ENCODE data around the gene CNGA1. TPM values are rescaled to one million over a fixed set of nuclear protein-coding genes. Genes with fewer than 3 reads are reported as not detected.

CNGA1 gene
- total and polyA plus RNA-seq, 2 donors (not counting 3 experiments of a cell fraction or from before 2014, with no cell fraction given), result not detected

GRCh38 chr4:48047896-48048295, 31.4 kb upstream of the CNGA1 start:
- H3K36me3 ChIP-seq (ENCODE audit: control insufficient read depth in 2 of 2, extremely low read depth in 1 of 2, insufficient read depth in 2 of 2, low read length in 2 of 2), result no peaks in the 10 kb centered on the region
- intact Hi-C loops (cut with micrococcal nuclease), result no loop called here
- H3K4me3 ChIP-seq (replicated peaks in 1 of 3; ENCODE audit: insufficient read depth in 1 of 3, low read depth in 1 of 3, low read length in 3 of 3), result no peak overlapping the region
- no peak overlapping the region for H2AFZ ChIP-seq (ENCODE audit: low read depth, low read length)
- POLR2A ChIA-PET, result no interaction called here
- DNase-seq (ENCODE audit: low read depth, low spot score) (no peak), FAIRE-seq (no peak)
- no peaks in the 10 kb centered on the region for H3K4me1 ChIP-seq (ENCODE audit: control insufficient read depth, extremely low read depth, insufficient read depth, low read length)
- H3K4me2 ChIP-seq (ENCODE audit: insufficient read depth, low read length), result no peak overlapping the region
- no peak overlapping the region for H3K9ac ChIP-seq (replicated peaks; ENCODE audit: extremely low read depth, insufficient read depth, low read length)
- H3K27ac ChIP-seq (ENCODE audit: insufficient read depth, low read depth, low read length), result no peak overlapping the region
- H3K27me3 ChIP-seq (ENCODE audit: control insufficient read depth in 2 of 2, insufficient read depth in 2 of 2, low read length in 2 of 2), result peaks cover 3 to 11% of the 10 kb centered on the region in 2 experiments
- H3K79me2 ChIP-seq (ENCODE audit: control insufficient read depth, insufficient read depth, low read length), result no peaks in the 10 kb centered on the region
- dilution Hi-C loops (cut with MboI; ENCODE audit: extremely low pct_ligation_motif_present, low sequenced_read_pairs), result no loop called here
- TF ChIP-seq MYC (IDR thresholded peaks at IDR 0.05; ENCODE audit: low read depth, low read length) (no peak), FOS (IDR thresholded peaks at IDR 0.05; ENCODE audit: borderline replicate concordance, insufficient read depth, low read length) (no peak), JUN (IDR thresholded peaks at IDR 0.05; ENCODE audit: borderline replicate concordance, insufficient read depth, insufficient read length, low read depth) (no peak), GATA2 (IDR thresholded peaks at IDR 0.05; ENCODE audit: insufficient read depth, insufficient read length, low read depth, low read length) (no peak), POLR2A (IDR thresholded peaks at IDR 0.05; ENCODE audit: low read depth, low read length) (no peak), EZH2 (IDR thresholded peaks at IDR 0.05; ENCODE audit: borderline replicate concordance, low read depth, low read length, severe bottlenecking) (no peak)
- TF ChIP-seq, protein P1, sequence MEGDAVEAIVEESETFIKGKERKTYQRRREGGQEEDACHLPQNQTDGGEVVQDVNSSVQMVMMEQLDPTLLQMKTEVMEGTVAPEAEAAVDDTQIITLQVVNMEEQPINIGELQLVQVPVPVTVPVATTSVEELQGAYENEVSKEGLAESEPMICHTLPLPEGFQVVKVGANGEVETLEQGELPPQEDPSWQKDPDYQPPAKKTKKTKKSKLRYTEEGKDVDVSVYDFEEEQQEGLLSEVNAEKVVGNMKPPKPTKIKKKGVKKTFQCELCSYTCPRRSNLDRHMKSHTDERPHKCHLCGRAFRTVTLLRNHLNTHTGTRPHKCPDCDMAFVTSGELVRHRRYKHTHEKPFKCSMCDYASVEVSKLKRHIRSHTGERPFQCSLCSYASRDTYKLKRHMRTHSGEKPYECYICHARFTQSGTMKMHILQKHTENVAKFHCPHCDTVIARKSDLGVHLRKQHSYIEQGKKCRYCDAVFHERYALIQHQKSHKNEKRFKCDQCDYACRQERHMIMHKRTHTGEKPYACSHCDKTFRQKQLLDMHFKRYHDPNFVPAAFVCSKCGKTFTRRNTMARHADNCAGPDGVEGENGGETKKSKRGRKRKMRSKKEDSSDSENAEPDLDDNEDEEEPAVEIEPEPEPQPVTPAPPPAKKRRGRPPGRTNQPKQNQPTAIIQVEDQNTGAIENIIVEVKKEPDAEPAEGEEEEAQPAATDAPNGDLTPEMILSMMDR (IDR thresholded peaks at IDR 0.05; ENCODE audit: extremely low read depth in 1 of 2, insufficient read depth in 1 of 2, low read depth in 1 of 2, low read length in 2 of 2), result no peak
- TF ChIP-seq, protein P2, sequence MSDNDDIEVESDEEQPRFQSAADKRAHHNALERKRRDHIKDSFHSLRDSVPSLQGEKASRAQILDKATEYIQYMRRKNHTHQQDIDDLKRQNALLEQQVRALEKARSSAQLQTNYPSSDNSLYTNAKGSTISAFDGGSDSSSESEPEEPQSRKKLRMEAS (IDR thresholded peaks at IDR 0.05; ENCODE audit: insufficient read depth, insufficient read length), result no peak
- CTCF ChIA-PET, result interaction anchor here (1.4 to 4.7 kb wide), 5 partner anchors 14 to 114 kb away, joined by 3 to 29 read pairs (median 3); no protein-coding TSS in a partner anchor
- H3K9me1 ChIP-seq (replicated peaks; ENCODE audit: control insufficient read depth, extremely low read depth, insufficient read depth, low read length), result no peaks in the 10 kb centered on the region
- BruUV-seq (replicated peaks), result no TSS peak
- no peaks in the 10 kb centered on the region for H4K20me1 ChIP-seq (replicated peaks; ENCODE audit: control insufficient read depth, extremely low read depth, insufficient read depth, low read length)
- H3K9me3 ChIP-seq (replicated peaks; ENCODE audit: control insufficient read depth, insufficient read depth, low read length), result no peaks in the 10 kb centered on the region
